ENCODE data around the gene PTTG1IP.
"Not testable (repeated sequence)": the region's sequence is repeated elsewhere in the genome, so short reads cannot be mapped to it uniquely, and the experiment has no call there.

The PTTG1IP gene

GRCh38 chr21:44838951-44839350 is 34.5 kb downstream of the PTTG1IP start:
- no peak for DNase-seq

DNA sequence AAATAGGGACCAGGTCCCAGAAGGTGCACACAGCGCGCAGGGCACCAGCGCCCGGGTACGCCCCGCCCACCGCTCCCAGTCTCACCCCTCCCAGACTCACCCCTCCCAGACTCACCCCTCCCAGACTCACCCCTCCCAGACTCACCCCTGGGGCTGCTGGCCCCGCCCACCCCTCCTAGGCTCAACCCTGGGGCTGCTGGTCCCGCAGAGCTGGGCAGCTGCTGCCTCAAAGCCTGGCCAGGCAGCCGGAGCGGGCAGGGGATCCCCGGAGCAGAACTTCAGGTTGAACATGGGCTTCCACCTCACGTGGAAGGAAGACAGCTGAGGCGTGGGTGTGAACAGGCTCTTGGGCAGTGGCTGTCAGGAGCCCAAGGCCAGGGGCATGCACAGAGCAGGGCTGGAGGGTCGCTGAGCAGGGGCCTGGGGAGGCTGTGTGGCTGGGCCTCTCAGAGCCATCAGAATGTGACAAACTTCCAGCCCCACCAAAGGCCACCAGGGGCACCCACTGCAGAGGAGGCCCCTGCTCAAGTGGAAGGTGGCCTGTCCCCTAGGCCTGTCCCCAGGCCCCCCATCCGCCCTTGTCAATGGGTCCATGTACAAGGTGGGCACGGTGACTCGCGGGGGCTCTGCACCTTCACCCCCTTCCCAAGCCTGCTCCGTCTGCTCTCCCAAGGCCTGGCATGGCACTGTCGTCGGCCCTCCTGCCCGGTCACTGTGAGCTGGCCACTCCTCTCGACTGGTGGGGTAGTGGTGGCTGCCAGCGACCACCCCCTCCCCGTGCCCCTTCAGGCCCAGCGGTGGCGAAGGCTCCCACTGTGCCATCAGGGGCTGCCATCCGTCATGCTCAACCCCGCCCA is 35.2 kb downstream of the PTTG1IP start:
- DNase-seq, result no peak

DNA sequence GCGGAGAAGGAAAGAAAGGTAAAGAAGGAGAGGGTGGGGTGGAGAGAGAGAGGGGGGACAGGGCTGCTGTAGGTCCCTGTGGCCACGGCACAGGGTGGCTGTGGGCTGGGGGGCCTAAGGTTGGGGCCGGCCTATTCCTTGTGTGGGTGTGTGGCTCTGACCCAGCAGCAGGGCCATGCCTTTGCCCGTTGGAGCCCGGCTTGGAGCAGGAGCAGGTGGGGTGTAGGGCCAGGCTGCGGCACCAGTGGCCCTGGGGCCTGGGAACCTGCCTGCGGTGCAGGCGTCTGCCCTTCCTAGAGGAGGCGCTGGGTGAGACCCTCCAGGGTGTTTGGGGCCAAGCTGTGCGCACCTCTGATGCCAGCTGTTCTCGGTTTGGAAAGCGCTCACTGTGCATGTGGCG is 36.0 kb downstream of the PTTG1IP start:
- DNase-seq, result no peak

GRCh38 chr21:44836666-44837471 is 36.6 kb downstream of the PTTG1IP start:
- no peak for DNase-seq

GRCh38 chr21:44836349-44836665 is 37.2 kb downstream of the PTTG1IP start:
- no peak for DNase-seq

GRCh38 chr21:44835647-44835973 is 37.9 kb downstream of the PTTG1IP start:
- no peak for DNase-seq

DNA sequence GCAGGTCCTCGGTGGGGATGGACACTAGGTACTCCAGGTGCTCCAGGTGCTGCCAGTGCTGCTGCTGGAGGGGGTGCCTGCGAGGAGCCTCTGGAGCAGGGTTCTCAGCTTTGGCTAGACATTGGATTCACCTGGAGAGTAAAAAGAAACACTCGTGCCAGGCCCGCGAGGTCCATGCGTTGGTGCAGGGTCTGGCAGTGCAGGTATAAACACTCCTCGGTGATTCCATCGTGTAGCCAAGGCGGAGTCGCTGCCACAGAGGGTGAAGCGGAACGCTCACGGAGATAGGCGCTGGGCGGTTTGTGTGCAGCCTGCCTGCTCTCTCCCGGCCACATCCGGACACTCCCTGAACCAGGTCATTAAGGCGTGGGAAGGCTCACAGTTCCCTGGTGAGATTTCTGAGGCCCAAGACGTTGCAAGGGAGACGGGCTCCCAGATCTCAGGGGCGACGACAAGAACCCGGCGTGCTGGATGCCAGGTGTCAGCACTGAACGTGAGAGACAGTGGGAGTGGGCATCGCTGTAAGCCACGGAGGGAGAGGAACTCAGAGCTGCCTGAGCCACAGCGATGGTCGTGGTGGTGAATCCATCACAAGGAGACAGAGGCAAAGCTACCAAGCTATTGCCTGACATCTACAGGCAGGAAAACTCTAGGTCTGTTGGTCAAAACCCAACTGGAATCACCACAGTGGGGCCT is 38.4 kb downstream of the PTTG1IP start:
- no peak for DNase-seq

- no peak for DNase-seq
Measured at GRCh38 chr21:44834231-44834950, 39.1 kb downstream of the PTTG1IP start.

DNA sequence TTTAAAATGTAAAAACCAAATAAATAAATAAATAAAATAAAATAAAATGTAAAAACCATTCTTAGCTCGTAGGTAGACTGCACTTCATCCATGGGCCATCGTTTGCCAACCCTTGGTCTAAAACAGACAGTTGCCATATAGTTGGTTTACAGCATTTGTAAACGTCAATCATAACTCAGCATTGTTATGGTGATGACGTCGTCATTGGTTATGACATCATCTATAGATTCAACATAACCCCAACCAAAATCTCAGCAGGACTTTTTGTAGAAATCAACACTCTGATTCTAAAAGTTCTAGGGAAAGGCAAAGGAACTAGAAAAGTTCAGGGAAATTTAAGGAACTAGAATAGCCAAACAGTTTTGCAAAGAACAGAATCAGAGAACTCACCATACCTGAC is 39.8 kb downstream of the PTTG1IP start:
- no peak for DNase-seq

DNA sequence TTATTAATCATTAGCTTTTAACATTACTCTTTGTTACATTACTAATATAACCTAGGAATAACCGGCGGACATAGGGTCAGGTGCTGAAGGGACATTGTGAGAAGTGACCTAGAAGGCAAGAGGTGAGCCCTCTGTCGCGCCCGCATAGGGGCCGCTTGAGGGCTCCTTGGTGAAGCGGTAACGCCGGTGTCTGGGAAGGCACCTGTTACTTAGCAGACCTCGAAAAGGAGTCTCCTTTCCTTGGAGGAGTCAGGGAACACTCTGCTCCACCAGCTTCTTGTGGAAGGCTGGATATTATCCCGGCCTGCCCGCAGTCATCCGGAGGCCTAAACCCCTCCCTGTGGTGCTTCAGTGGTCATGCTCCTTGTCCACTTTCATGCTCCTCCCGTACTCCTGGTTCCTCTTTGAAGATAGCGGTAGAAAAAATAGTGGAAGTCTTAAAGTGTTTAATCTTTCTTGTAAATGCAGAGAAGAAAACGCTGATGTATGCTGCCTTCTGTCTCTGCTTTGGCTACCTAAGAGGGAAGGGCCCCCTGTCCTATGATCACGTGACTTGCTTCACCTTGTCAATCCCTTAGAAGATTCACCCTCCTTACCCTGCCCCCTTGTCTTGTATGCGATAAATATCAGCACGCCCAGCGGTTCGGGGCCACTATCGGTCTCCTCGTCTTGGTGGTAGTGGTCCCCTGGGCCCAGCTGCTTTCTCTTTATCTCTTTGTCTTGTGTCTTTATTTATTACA is 40.8 kb downstream of the PTTG1IP start:
- DNase-seq, result not testable (repeated sequence)

GRCh38 chr21:44831227-44831860 is 42.1 kb downstream of the PTTG1IP start:
- DNase-seq, result no peak

DNA sequence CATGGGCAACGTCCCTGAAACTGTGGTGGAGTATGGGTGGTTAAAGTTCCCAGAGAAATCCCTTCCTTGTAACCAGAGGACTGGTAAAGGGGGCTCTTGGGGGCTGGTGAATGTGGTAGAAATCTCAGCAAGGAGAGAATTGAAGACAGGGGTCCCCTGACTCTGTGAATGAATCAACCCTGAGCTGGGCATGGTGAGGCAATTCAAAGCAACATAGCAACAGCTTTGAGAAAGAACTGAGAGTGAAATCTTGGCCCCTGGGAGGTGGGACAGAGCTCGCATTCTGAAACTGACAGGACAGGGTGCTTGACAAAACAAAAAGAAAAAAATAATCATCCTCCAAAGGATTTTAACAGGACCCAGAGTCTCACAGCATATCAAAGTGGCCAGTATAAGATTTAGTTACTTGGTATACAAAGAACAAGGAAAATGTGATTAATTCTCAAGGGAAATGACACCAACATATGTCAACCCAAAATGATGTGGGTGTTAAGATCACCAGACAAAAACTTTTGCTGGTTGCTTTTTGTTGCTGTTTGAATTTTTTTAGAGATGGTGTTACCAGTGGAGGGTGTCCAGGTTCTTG is 43.9 kb downstream of the PTTG1IP start:
- DNase-seq, result peak; percentile 35

DNA sequence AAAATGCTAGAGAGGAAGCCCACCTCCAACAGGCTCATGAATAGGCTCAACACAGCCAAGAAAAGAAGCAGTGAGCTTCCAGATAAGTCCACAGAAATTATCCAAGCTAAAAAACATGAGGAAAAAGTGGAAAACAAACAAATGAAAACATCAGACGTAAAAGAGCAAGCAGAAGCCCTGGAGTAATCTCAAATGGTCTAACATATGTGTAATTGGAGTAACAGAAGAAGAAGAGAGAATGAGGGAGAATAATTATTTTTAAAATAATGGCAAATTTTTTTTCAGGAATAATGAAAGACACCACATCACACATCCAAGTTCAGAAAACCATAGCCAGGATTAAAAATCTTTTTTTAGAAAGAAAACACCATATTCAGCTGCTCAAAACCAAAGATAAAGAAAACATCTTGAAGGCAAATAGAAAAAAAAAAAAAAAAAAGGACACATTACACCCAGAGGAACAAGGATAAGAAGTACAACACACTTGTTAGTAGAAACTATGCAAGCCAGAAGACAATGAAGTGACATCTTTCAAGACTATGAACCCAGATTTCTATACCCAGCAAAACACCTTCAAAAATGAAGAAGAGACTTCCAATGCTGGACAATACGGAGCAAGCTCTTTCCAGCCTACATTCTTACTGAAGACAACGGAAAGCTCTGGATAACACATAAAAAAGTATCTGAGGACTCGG is 45.0 kb downstream of the PTTG1IP start:
- no peak for DNase-seq

GRCh38 chr21:44823179-44823660 is 50.3 kb downstream of the PTTG1IP start:
- no peak for DNase-seq

DNA sequence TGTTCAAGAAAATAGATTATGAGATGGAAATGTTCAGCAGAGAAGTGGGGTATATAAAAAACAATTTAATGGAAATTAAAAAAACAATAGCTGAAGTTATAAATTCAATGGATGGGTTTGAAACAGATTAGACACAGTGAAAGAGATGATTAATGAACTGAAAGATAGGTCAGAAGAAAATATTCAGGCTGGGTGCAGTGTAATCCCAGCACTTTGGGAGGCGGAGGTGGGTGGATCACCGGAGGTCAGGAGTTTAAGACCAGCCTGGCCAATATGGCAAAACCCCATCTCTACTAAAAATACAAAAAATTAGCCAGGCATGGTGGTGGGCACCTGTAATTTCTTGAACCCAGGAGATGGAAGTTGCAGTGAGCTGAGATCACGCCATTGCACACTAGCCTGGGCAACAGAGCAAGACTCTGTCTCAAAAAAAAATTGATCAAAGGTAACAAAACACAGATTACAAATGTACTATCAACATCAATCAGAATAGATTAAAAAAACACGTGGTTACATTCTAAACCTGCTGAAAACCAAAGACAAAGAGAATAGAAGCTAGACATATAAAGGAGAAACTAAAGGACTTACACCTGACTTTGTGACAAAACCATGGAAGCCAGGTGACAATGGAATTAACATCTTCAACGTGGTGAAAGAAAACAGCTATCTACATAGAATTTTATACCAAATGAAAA is 50.9 kb downstream of the PTTG1IP start:
- no peak for DNase-seq

GRCh38 chr21:44820851-44821250 is 52.6 kb downstream of the PTTG1IP start:
- DNase-seq, result no peak

DNA sequence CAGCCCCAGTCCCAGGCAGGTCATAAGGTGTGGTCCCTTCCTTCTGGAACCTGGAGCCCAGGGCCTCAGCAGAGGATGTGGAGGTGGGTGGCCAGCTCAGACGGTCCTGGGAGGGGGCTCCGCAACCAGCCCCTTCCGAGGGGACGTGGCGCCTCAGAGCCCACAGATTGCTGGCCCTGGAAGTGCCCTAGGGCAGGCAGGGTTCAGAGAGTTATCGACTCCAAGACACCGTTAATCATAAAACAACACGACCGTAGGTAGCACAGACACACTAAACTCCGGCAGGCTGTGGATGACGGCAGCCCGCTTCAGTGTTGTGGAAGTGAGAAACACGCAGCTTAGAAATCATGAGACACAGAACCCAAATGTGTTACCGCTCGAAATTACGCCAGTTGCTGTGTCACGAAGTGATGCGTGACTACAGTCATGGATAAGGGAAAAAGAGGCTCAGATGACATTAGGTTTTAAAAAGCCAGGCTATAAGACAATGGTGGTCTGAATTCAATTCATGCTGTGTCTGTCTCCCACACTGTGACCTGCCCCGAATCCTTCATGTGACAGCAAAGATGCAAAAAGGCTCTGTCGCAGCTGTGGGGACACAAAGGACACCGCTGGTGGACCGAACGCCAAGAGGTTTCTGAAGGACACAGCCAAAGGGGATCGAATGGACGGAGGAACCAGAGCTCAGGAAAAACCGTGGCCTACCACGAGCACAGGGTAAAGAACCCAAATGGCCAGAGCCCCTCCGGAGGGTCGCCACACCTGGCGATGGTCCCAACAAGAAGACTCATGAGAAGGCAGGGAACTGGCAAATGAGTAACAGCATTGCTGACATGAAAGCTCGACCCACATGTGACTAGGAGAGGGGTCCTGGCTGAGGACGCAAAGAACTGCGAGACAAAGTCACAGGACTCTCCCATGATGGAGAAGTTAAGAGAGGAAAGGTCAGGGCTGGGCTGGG is 53.9 kb downstream of the PTTG1IP start:
- no peak for DNase-seq

- no peak for DNase-seq
Measured at GRCh38 chr21:44818640-44819011, 54.9 kb downstream of the PTTG1IP start.

Data from stimulated activated CD4-positive, alpha-beta T cell treated with anti-CD3 and anti-CD28 coated beads, Interleukin-1b, Interleukin-23, amount 100 ng/mL, for 48 hours (primary cell).